Testis (tissue), 3 donors: ENCODE measurements around the gene EXOC2. TPM values are rescaled to one million over a fixed set of nuclear protein-coding genes. Genes with fewer than 3 reads are reported as not detected.
A peak's percentile ranks its signal among the peaks of the same experiment; 100 is the strongest.

Experiments used
- DNase-seq: peaks from one replicate; pipeline ENCODE4 v3.0.0-alpha.2; 2019
- H3K27ac ChIP-seq, 2 donors: fragments of 200-600 bp; sonication (generic); one replicate each; pipeline ENCODE4 v1.5.1; 2019
- H3K27me3 ChIP-seq: fragments of 200-600 bp; sonication (generic); one replicate; pipeline ENCODE4 v1.5.1; 2019
- H3K36me3 ChIP-seq: fragments of 200-600 bp; sonication (generic); one replicate; pipeline ENCODE4 v1.5.1; 2017; ENCODE audit warnings: low read depth; ENCODE audit errors: missing control alignments
- H3K4me1 ChIP-seq: fragments of 200-600 bp; sonication (generic); one replicate; pipeline ENCODE4 v1.5.1; 2019
- H3K4me3 ChIP-seq, 2 donors: fragments of 200-600 bp; sonication (generic); one replicate each; pipeline ENCODE4 v1.5.1; 2017 to 2019
- H3K9me3 ChIP-seq: fragments of 200-600 bp; sonication (generic); one replicate; pipeline ENCODE4 v1.5.1; 2017
- CTCF ChIP-seq, 3 experiments: fragments of 450-650 bp in 2 of 3; fragments of 200-600 bp in 1 of 3; sonication (generic) in 1 of 3; IDR thresholded peaks; one replicate each; pipeline ENCODE4 v1.5.1; 2016 to 2019; ENCODE audit warnings: antibody characterized with exemption in 3 of 3, mild to moderate bottlenecking in 2 of 3, moderate library complexity in 1 of 3
- POLR2A ChIP-seq: fragments of 450-650 bp; IDR thresholded peaks from one replicate; pipeline ENCODE4 v1.6.1; 2017; ENCODE audit warnings: antibody characterized with exemption, mild to moderate bottlenecking, moderate library complexity
- WGBS, 2 donors: methylation state at CpG; one replicate each; pipeline ENCODE4 v1.1.5; 2018; 5-methylcytosine and 5-hydroxymethylcytosine counted together
- intact Hi-C: fragments of 100-400 bp; cut with DNase I; formaldehyde crosslinking; loops from one replicate; pipeline ENCODE4 v1.15.1; 2023; ENCODE audit warnings: low total_unique reads
- polyA plus RNA-seq: library from polyadenylated mRNA; stranded (reverse); fragments of 350-450 nt; fragmentation: Illumina TruSeq; extraction: RNeasy Lipid Tissue Mini Kit (QIAGEN cat#74804); gene quantifications from one replicate; pipeline ENCODE4 v1.2.3, GENCODE V29; 2014; ENCODE audit warnings: low read depth, low replicate concordance; ENCODE audit not compliant: insufficient read depth
- total RNA-seq, 2 donors: library from RNA; depleted of rRNA; stranded (reverse); fragments of >200 nt; gene quantifications; one replicate each; pipeline ENCODE4 v1.2.3, GENCODE V29; 2016

Gene EXOC2
- total and polyA plus RNA-seq, 3 donors from 2014 or later = 32.8 to 51.0 (median 44.3) TPM

- Histone ChIP-seq H3K27ac (no peak overlapping the region), H3K4me3 (peak overlapping the region in 1 of 2 donors; percentile 87), H3K4me1 (peaks cover 3% of the 10 kb centered on the region), H3K36me3 (no peaks in the 10 kb centered on the region), H3K27me3 (no peaks in the 10 kb centered on the region), H3K9me3 (no peaks in the 10 kb centered on the region)
- TF ChIP-seq CTCF (IDR thresholded peaks at IDR 0.05) (no peak), POLR2A (no peak)
- no peak for DNase-seq
- intact Hi-C loops = no loop called here
- 49 to 76% methylated on average over 12 of the region's 12 CpGs for WGBS, 2 donors
Measured at GRCh38 chr6:693723-694009, 727 bp upstream of the EXOC2 start.

- intact Hi-C loops = no loop called here
- H3K9me3 ChIP-seq = no peaks in the 10 kb centered on the region
- DNase-seq = peak; percentile 74
- TF ChIP-seq POLR2A (no peak), CTCF (IDR thresholded peaks at IDR 0.05) (no peak)
- peaks cover 3% of the 10 kb centered on the region for H3K4me1 ChIP-seq
- H3K4me3 ChIP-seq = peak overlapping the region; percentile 87 to 94
- no peaks in the 10 kb centered on the region for H3K27me3 ChIP-seq
- no peaks in the 10 kb centered on the region for H3K36me3 ChIP-seq
- 1% methylated on average over 15 to 32 of the region's 45 CpGs for WGBS, 2 donors
- peak overlapping the region; percentile 76 to 80 for H3K27ac ChIP-seq
Measured at GRCh38 chr6:692356-692851, 535 bp downstream of the EXOC2 start.

GRCh38 chr6:689223-689622 lies 3.7 kb downstream of the EXOC2 start:
- TF ChIP-seq POLR2A (no peak), CTCF (IDR thresholded peaks at IDR 0.05) (no peak)
- WGBS, 2 donors = 37 to 43% methylated on average over 2 of the region's 2 CpGs
- intact Hi-C loops = no loop called here
- Histone ChIP-seq H3K36me3 (no peaks in the 10 kb centered on the region), H3K9me3 (no peaks in the 10 kb centered on the region), H3K4me1 (peaks cover 4% of the 10 kb centered on the region), H3K27me3 (no peaks in the 10 kb centered on the region), H3K27ac (no peak overlapping the region), H3K4me3 (no peak overlapping the region)
- no peak for DNase-seq

- H3K4me1 ChIP-seq = peaks cover 10% of the 10 kb centered on the region
- DNase-seq = no peak
- intact Hi-C loops = no loop called here
- no peak overlapping the region for H3K4me3 ChIP-seq
- H3K36me3 ChIP-seq = no peaks in the 10 kb centered on the region
- H3K27me3 ChIP-seq = no peaks in the 10 kb centered on the region
- no peak for TF ChIP-seq CTCF (IDR thresholded peaks at IDR 0.05)
- no peak for TF ChIP-seq POLR2A
- no peaks in the 10 kb centered on the region for H3K9me3 ChIP-seq
- H3K27ac ChIP-seq = no peak overlapping the region
- WGBS, 2 donors = 61 to 76% methylated on average over 3 of the region's 3 CpGs
Measured at GRCh38 chr6:686497-686896, 6.4 kb downstream of the EXOC2 start.

- H3K36me3 ChIP-seq = no peaks in the 10 kb centered on the region
- peaks cover 10% of the 10 kb centered on the region for H3K4me1 ChIP-seq
- H3K27me3 ChIP-seq = no peaks in the 10 kb centered on the region
- no peak for DNase-seq
- H3K4me3 ChIP-seq = no peak overlapping the region
- 85% methylated on average over 6 of the region's 6 CpGs for WGBS, 2 donors
- intact Hi-C loops = no loop called here
- no peaks in the 10 kb centered on the region for H3K9me3 ChIP-seq
- H3K27ac ChIP-seq = no peak overlapping the region
- TF ChIP-seq CTCF (IDR thresholded peaks at IDR 0.05) (no peak), POLR2A (no peak)
Measured at GRCh38 chr6:684831-685636, 7.9 kb downstream of the EXOC2 start.
